ENCODE results near the gene TSPAN5.

Gene TSPAN5

GRCh38 chr4:98444371-98444770, 214.0 kb downstream of the TSPAN5 start:
- no peak for ATAC-seq

GRCh38 chr4:98434816-98435215, 223.6 kb downstream of the TSPAN5 start:
- ATAC-seq, result no peak

DNA sequence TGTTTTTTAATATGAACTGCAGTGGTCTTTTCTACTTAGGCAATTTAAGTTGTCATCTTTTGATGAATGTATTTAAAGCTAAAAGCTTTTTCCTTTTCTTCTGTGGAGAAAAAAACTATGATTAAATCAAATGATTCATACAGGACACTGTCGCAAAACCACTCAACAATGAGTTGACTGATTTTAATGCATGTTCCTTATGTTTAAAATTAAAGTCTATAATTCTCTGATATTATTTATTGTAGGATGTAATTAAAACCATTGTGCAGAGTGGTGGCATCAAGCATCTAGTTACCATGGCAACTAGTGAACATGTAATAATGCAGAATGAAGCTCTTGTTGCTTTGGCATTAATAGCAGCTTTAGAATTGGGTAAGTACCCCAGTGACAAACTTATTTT, 224.7 kb downstream of the TSPAN5 start:
- no peak for ATAC-seq

- ATAC-seq, result peak; percentile 46 to 66
Observed at GRCh38 chr4:98430708-98431403, 227.6 kb downstream of the TSPAN5 start.

DNA sequence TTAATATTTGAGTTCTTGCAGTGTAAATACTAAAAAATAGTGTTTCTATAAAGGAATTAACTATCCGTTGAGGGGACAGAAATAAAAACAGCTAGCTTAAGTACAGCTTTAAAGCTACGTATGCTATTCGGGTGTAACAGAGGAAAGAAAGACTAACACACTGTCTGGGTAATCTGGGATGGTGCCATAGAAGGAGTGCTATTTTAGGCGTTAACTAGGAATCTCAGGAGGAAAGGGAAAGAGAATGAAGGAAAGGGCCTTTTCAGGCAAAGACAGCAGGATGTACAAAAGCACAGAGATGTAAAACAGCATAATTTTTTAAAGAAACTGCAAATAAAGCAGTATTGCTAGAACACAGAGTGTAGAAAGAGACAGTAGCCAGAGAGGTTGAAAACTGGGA, 235.4 kb downstream of the TSPAN5 start:
- no peak for ATAC-seq

- ATAC-seq, result no peak
Observed at GRCh38 chr4:98421111-98421510, 237.3 kb downstream of the TSPAN5 start.
